GM19397 (cell line): ENCODE results near the gene RPS19BP1.

Source experiments
- ATAC-seq: cut with Tn5 transposase; IDR thresholded peaks from one replicate; pipeline ENCODE4 v1.9.1; 2021; ENCODE audit warnings: mild to moderate bottlenecking, moderate library complexity; ENCODE audit not compliant: unreplicated experiment

The RPS19BP1 gene

DNA sequence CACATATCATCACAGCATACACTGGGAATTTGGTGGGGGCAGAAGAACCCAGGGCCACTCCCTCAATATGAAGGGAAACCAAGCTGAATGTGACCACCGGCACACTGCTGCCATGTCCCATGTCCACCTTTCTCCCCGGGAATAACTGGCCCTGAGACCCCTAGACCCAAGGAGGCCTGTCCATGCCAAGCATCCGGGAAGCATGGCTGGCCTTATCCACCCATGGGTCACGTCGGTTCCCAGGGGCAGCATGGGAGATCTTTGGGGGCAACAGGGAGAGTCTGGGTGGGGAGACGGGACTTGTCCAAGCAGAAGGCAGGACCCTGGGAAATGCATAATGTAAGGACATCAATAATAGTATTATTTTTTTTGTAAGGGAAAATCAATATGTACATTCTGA lies 40.9 kb downstream of the RPS19BP1 start:
- no peak for ATAC-seq

- ATAC-seq, result no peak
Observed at GRCh38 chr22:39490966-39491680, 41.4 kb downstream of the RPS19BP1 start.

DNA sequence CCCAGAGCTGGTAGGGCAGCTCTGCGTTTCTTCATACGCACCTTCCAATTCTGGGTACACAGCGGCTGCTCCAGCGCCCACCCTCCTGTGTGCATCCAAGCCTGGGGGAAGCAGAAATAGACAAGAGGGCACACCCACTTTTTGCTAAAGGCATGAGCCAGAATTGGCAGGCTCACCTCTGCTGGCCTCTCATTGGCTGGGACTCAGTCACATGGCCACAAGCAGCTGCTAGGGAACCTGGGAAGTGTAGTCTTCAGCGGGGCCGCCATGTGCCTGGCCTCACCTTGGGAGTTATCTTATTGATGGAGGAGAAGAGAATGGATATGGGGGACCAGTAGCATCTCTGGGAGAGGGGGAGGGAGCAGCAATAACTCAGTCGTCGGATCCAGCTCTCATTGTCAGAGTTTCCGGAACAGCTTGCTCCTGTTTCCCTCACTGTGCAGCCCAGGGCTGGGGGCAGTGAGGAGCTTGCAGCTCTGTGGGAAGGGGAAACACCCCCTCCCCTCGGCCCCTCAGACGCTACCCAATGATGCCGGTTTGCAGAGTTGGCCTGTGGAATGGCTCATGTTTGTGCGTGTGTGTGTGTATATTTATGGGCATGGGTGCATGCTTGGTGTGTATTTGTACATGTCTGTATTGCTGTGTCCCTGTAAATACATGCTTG lies 42.3 kb downstream of the RPS19BP1 start:
- no peak for ATAC-seq

DNA sequence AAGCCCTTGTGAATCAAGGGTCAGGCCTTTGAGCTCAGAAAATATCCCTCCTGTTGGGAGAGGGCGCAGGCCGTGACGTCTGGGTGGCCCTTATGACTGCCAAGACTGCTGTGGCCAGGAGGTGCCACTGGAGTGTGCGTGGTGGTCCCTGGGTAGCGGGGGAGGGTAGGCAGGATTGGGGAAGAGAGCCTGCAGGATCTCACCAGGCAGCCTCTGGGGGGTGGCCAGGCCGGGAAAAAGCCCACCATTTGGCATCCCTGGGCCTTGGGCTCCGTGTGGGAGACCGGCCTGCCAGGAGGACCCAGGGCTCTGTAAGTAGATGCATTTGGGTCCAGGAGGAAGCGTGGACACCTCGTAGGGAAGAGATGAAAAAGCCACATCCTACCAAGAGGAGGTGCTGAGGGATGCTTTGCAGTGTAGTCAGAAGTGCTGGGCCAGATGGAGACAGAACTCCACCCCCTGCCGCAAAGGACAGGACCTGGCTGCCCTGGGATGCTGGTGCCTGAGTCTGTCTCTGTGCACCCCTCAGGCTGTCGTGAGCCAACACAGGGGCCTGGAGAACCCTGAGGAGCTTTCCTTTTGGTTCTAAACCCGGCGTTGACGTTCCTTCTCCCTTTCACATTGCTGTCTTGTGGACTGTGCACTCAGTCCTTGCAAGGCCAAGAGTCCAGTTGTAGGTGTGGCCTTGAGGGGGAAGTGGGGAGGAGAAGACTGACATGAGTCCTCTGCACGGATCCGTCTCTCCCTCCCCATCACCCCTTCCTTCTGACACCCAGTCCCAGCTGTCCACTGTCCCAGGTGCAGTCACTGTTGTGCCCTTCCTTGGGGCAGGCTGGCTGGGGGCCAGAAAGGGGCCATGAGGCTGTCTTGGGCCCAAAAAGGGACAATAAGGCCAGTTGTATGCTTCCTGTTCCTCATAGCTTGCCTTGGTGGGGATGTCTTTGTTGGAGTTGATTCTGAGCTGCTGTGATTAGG lies 43.2 kb downstream of the RPS19BP1 start:
- no peak for ATAC-seq

DNA sequence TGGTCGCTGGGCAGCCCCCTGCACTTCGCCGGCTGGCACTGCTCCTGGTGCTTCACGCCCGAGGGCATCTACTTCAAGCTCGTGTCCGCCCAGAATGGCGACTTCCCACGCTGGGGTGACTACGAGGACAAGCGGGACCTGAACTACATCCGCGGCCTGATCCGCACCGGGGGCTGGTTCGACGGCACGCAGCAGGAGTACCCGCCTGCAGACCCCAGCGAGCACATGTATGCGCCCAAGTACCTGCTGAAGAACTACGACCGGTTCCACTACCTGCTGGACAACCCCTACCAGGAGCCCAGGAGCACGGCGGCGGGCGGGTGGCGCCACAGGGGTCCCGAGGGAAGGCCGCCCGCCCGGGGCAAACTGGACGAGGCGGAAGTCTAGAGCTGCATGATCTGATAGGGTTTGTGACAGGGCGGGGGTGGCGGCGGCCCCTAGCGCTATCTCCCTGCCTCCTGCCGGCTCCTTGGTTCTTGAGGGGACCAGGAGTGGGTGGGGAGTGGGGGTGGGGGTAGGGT lies 43.9 kb downstream of the RPS19BP1 start:
- ATAC-seq, result no peak

DNA sequence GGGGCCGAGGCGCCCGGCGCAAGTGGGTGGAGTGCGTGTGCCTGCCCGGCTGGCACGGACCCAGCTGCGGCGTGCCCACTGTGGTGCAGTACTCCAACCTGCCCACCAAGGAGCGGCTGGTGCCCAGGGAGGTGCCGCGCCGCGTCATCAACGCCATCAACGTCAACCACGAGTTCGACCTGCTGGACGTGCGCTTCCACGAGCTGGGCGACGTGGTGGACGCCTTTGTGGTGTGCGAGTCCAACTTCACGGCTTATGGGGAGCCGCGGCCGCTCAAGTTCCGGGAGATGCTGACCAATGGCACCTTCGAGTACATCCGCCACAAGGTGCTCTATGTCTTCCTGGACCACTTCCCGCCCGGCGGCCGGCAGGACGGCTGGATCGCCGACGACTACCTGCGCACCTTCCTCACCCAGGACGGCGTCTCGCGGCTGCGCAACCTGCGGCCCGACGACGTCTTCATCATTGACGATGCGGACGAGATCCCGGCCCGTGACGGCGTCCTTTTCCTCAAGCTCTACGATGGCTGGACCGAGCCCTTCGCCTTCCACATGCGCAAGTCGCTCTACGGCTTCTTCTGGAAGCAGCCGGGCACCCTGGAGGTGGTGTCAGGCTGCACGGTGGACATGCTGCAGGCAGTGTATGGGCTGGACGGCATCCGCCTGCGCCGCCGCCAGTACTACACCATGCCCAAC lies 44.6 kb downstream of the RPS19BP1 start:
- no peak for ATAC-seq

- ATAC-seq, result no peak
Observed at GRCh38 chr22:39486951-39487825, 45.4 kb downstream of the RPS19BP1 start.

- ATAC-seq, result no peak
Observed at GRCh38 chr22:39482768-39483167, 49.8 kb downstream of the RPS19BP1 start.

GRCh38 chr22:39481595-39481994 lies 51.0 kb downstream of the RPS19BP1 start:
- ATAC-seq, result no peak

DNA sequence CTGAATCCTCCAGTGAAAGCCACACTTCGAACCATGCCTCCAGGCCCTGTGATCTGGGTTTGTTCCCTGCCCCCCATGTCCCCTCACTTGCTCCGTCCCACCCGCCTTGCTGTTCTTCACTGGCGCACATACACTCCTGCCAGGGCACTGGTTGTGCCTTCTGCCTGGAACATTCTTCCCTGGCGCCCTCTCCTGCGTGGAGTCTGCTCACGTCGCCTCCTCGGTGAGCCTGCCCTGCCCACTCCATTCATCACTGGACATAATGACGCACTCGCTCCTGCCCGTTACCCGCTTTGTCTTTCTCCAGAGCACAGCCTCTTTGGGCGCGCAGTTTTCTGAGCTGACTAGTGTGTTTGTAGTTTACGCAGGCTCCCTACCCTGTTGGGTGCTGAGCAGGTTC lies 51.5 kb downstream of the RPS19BP1 start:
- ATAC-seq, result no peak

DNA sequence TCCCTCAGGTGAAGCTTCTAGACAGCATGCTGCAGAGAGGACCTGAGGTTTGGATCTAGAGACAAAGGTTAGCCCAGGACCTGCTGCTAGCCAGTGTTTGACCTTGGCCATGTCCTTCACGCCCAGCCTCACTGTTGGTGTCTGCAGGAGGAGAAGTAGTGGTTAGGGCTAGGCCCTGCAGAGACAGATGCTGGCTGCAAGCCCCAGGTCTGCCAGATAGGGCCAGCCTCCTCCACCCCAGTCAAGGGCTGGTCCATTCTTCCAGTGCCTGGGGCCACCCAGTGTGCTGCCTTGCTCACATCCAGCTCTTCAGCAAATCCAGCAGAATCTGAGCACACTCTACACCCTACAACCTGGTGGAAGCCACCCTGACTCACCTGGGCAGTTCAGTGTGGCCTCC lies 52.0 kb downstream of the RPS19BP1 start:
- no peak for ATAC-seq

DNA sequence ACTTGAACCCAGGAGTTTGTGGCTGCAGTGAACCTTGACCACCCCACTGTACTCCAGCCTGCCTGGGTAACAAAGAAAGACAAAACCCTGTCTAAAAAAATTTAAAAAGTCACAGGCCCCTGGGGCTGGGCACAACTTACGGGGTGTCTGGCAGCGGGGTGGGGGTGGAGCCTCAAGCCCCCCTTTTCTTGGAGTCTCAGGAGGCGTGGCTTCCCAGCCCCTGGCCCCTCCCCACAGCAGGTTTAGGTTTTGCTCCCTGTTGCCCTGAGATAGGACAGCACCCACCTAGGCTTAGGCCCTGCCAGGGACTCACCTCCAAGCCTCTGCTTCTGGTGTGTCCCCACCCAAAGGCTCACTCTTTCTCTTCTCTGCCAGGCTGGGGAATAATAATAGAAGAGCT lies 53.3 kb downstream of the RPS19BP1 start:
- ATAC-seq, result no peak
